Neural cell (in vitro differentiated cells): ENCODE results near the gene RLN3. TPM values are rescaled to one million over a fixed set of nuclear protein-coding genes. Genes with fewer than 3 reads are reported as not detected.

Source experiments
- H2AFZ ChIP-seq: fragments of 200-600, 300-800 bp; sonication (generic), shearing (Covaris generic); 2 replicates; pipeline ENCODE4 v1.6.0; 2014; ENCODE audit warnings: low read depth, mild to moderate bottlenecking, antibody characterized with exemption, low read length, moderate library complexity
- H3F3A ChIP-seq: fragments of 200-600 bp; shearing (Covaris generic); 2 replicates; pipeline ENCODE4 v1.6.1; 2016; ENCODE audit warnings: mild to moderate bottlenecking, moderate library complexity, mixed read lengths, antibody characterized with exemption, low read length; ENCODE audit not compliant: insufficient read depth, poor library complexity, severe bottlenecking
- H3K27ac ChIP-seq: fragments of 200-600, 300-800 bp; sonication (generic), shearing (Covaris generic); 2 replicates; pipeline ENCODE4 v1.5.1; 2014; ENCODE audit warnings: mild to moderate bottlenecking, low read length, moderate library complexity
- H3K27me3 ChIP-seq: fragments of 300-800, 200-600 bp; sonication (generic), shearing (Covaris generic); 2 replicates; pipeline ENCODE4 v1.6.0; 2014; ENCODE audit warnings: mild to moderate bottlenecking, low read depth, low read length, moderate library complexity; ENCODE audit not compliant: insufficient read depth
- H3K36me3 ChIP-seq: fragments of 300-800, 200-600 bp; sonication (generic), shearing (Covaris generic); 2 replicates; pipeline ENCODE4 v1.5.1; 2014; ENCODE audit warnings: mild to moderate bottlenecking, antibody characterized with exemption, low read length, moderate library complexity; ENCODE audit not compliant: insufficient read depth
- H3K4me2 ChIP-seq: fragments of 300-800, 200-600 bp; sonication (generic), shearing (Covaris generic); 2 replicates; pipeline ENCODE4 v1.6.0; 2014; ENCODE audit warnings: mild to moderate bottlenecking, low read length
- H3K4me3 ChIP-seq: fragments of 300-800, 200-600 bp; sonication (generic), shearing (Covaris generic); 2 replicates; pipeline ENCODE4 v1.5.1; 2014; ENCODE audit warnings: mild to moderate bottlenecking, low read length, moderate library complexity
- H3K79me2 ChIP-seq: fragments of 200-600 bp; shearing (Covaris generic); replicated peaks from 2 replicates; pipeline ENCODE4 v1.6.0; 2014; ENCODE audit warnings: mild to moderate bottlenecking, low read length, moderate library complexity; ENCODE audit not compliant: insufficient read depth
- H3K9ac ChIP-seq: fragments of 300-800, 200-600 bp; sonication (generic), shearing (Covaris generic); 2 replicates; pipeline ENCODE4 v1.6.1; 2016; ENCODE audit warnings: mild to moderate bottlenecking, low read length, mixed read lengths
- H3K9me2 ChIP-seq: fragments of 200-600 bp; shearing (Covaris generic); 2 replicates; pipeline ENCODE4 v1.6.1; 2016; ENCODE audit warnings: mild to moderate bottlenecking, low read length, mixed read lengths; ENCODE audit not compliant: insufficient read depth
- H3K9me3 ChIP-seq: fragments of 200-600, 300-800 bp; sonication (generic), shearing (Covaris generic); 2 replicates; pipeline ENCODE4 v1.6.1; 2016; ENCODE audit warnings: mild to moderate bottlenecking, mixed run types, low read length, moderate library complexity, mixed read lengths
- H4K20me1 ChIP-seq: fragments of 200-600 bp; shearing (Covaris generic); 2 replicates; pipeline ENCODE4 v1.6.1; 2016; ENCODE audit warnings: mild to moderate bottlenecking, mixed run types; ENCODE audit not compliant: insufficient read depth
- CTCF ChIP-seq: fragments of 450-650 bp; IDR thresholded peaks from 2 replicates; pipeline ENCODE4 v1.5.1; 2014; ENCODE audit warnings: antibody characterized with exemption, mild to moderate bottlenecking, moderate library complexity; ENCODE audit not compliant: poor library complexity, severe bottlenecking
- EP300 ChIP-seq: fragments of 450-650 bp; conservative IDR thresholded peaks from 2 replicates; pipeline ENCODE4 v1.6.1; 2014; ENCODE audit warnings: antibody characterized with exemption, mild to moderate bottlenecking, moderate library complexity; ENCODE audit not compliant: poor library complexity, severe bottlenecking
- EZH2 ChIP-seq: fragments of 200-600, 300-800 bp; shearing (Covaris generic), sonication (generic); IDR thresholded peaks from 2 replicates; pipeline ENCODE4 v1.6.1; 2014; ENCODE audit warnings: antibody characterized with exemption, low read length, borderline replicate concordance, mild to moderate bottlenecking; ENCODE audit not compliant: insufficient read depth, poor library complexity, severe bottlenecking
- MXI1 ChIP-seq: fragments of 450-650 bp; conservative IDR thresholded peaks from 2 replicates; pipeline ENCODE4 v1.6.1; 2014; ENCODE audit warnings: antibody characterized with exemption, mild to moderate bottlenecking; ENCODE audit not compliant: poor library complexity, severe bottlenecking
- POLR2AphosphoS5 ChIP-seq: IDR thresholded peaks from 2 replicates; pipeline ENCODE4 v1.6.1; 2012
- RAD21 ChIP-seq: fragments of 450-650 bp; conservative IDR thresholded peaks from 2 replicates; pipeline ENCODE4 v1.6.1; 2014; ENCODE audit warnings: antibody characterized with exemption, mild to moderate bottlenecking, moderate library complexity
- REST ChIP-seq: IDR thresholded peaks from 2 replicates; pipeline ENCODE4 v1.6.1; 2012; ENCODE audit warnings: borderline replicate concordance
- SMC3 ChIP-seq: fragments of 450-650 bp; conservative IDR thresholded peaks from 2 replicates; pipeline ENCODE4 v1.6.1; 2014; ENCODE audit warnings: antibody characterized with exemption, mild to moderate bottlenecking, moderate library complexity; ENCODE audit not compliant: poor library complexity
- TAF1 ChIP-seq: IDR thresholded peaks from 2 replicates; pipeline ENCODE4 v1.6.1; 2012; ENCODE audit warnings: low read depth
- polyA plus RNA-seq: library from polyadenylated mRNA; depleted of rRNA; stranded (reverse); fragments of >200 nt; gene quantifications from 2 replicates; pipeline ENCODE4 v1.2.3, GENCODE V29; 2014

RLN3 gene
- polyA plus RNA-seq, 1 donor from 2014 or later, result not detected

GRCh38 chr19:14054099-14054498 lies 26.2 kb downstream of the RLN3 start:
- no peak overlapping the region for H2AFZ ChIP-seq
- H3F3A ChIP-seq, result no peaks in the 10 kb centered on the region
- no peaks in the 10 kb centered on the region for H3K79me2 ChIP-seq
- H3K36me3 ChIP-seq, result no peaks in the 10 kb centered on the region
- no peaks in the 10 kb centered on the region for H4K20me1 ChIP-seq
- no peak overlapping the region for H3K9ac ChIP-seq
- no peaks in the 10 kb centered on the region for H3K9me3 ChIP-seq
- H3K4me3 ChIP-seq, result no peak overlapping the region
- H3K27ac ChIP-seq, result no peak overlapping the region
- H3K4me2 ChIP-seq, result no peak overlapping the region
- no peak for TF ChIP-seq EP300
- no peak for TF ChIP-seq POLR2AphosphoS5
- TF ChIP-seq REST, result no peak
- no peak for TF ChIP-seq SMC3
- H3K9me2 ChIP-seq, result no peaks in the 10 kb centered on the region
- peaks cover 11% of the 10 kb centered on the region for H3K27me3 ChIP-seq

GRCh38 chr19:14054721-14055120 lies 26.8 kb downstream of the RLN3 start:
- H3K4me2 ChIP-seq, result no peak overlapping the region
- H2AFZ ChIP-seq, result no peak overlapping the region
- no peaks in the 10 kb centered on the region for H4K20me1 ChIP-seq
- TF ChIP-seq CTCF (no peak), POLR2AphosphoS5 (no peak)
- H3K79me2 ChIP-seq, result no peaks in the 10 kb centered on the region
- H3K9me2 ChIP-seq, result no peaks in the 10 kb centered on the region
- H3F3A ChIP-seq, result no peaks in the 10 kb centered on the region
- H3K9ac ChIP-seq, result no peak overlapping the region
- H3K27ac ChIP-seq, result no peak overlapping the region
- H3K4me3 ChIP-seq, result no peak overlapping the region
- no peaks in the 10 kb centered on the region for H3K9me3 ChIP-seq
- peaks cover 15% of the 10 kb centered on the region for H3K27me3 ChIP-seq
- no peaks in the 10 kb centered on the region for H3K36me3 ChIP-seq

- H3F3A ChIP-seq, result no peaks in the 10 kb centered on the region
- no peaks in the 10 kb centered on the region for H3K9me3 ChIP-seq
- no peak overlapping the region for H3K4me3 ChIP-seq
- H3K9me2 ChIP-seq, result no peaks in the 10 kb centered on the region
- H3K27ac ChIP-seq, result no peak overlapping the region
- no peak overlapping the region for H3K4me2 ChIP-seq
- H4K20me1 ChIP-seq, result no peaks in the 10 kb centered on the region
- no peak overlapping the region for H2AFZ ChIP-seq
- H3K27me3 ChIP-seq, result peaks cover 18% of the 10 kb centered on the region
- H3K9ac ChIP-seq, result no peak overlapping the region
- no peak for TF ChIP-seq SMC3
- TF ChIP-seq EZH2, result no peak
- TF ChIP-seq POLR2AphosphoS5, result no peak
- no peak for TF ChIP-seq REST
- no peak for TF ChIP-seq TAF1
- no peak for TF ChIP-seq RAD21
- TF ChIP-seq EP300, result no peak
- no peak for TF ChIP-seq MXI1
- TF ChIP-seq CTCF, result no peak
- no peaks in the 10 kb centered on the region for H3K36me3 ChIP-seq
- H3K79me2 ChIP-seq, result no peaks in the 10 kb centered on the region
Observed at GRCh38 chr19:14055396-14055795, 27.4 kb downstream of the RLN3 start.
